Ishikawa (cell line): ENCODE data around the gene RBMS3.
A peak's percentile ranks its signal among the peaks of the same experiment; 100 is the strongest.

Experiments
- CEBPB ChIP-seq: IDR thresholded peaks from 2 replicates; pipeline ENCODE4 v1.6.1; 2012
- CREB1 ChIP-seq: IDR thresholded peaks from 2 replicates; pipeline ENCODE4 v1.6.1; 2012; ENCODE audit warnings: low read depth
- EGR1 ChIP-seq: IDR thresholded peaks from 2 replicates; pipeline ENCODE4 v1.6.1; 2012
- EP300 ChIP-seq: IDR thresholded peaks from 2 replicates; pipeline ENCODE4 v1.6.1; 2012; ENCODE audit warnings: borderline replicate concordance
- FOXM1 ChIP-seq: IDR thresholded peaks from 2 replicates; pipeline ENCODE4 v1.6.1; 2012; ENCODE audit warnings: low read depth, borderline replicate concordance
- NFIC ChIP-seq: IDR thresholded peaks from 2 replicates; pipeline ENCODE4 v1.6.1; 2012
- RAD21 ChIP-seq: IDR thresholded peaks from 2 replicates; pipeline ENCODE4 v1.6.1; 2012; ENCODE audit warnings: low read depth
- TAF1 ChIP-seq: IDR thresholded peaks from 2 replicates; pipeline ENCODE4 v1.6.1; 2012; ENCODE audit warnings: low read depth, mild to moderate bottlenecking
- TCF12 ChIP-seq: IDR thresholded peaks from 2 replicates; pipeline ENCODE4 v1.6.1; 2012; ENCODE audit warnings: low read depth
- TEAD4 ChIP-seq: IDR thresholded peaks from 2 replicates; pipeline ENCODE4 v1.6.1; 2012
- USF1 ChIP-seq: IDR thresholded peaks from 2 replicates; pipeline ENCODE4 v1.6.1; 2012
- YY1 ChIP-seq: IDR thresholded peaks from 2 replicates; pipeline ENCODE4 v1.6.1; 2012; ENCODE audit warnings: low read depth
- ZBTB7A ChIP-seq: IDR thresholded peaks from 2 replicates; pipeline ENCODE4 v1.6.1; 2012; ENCODE audit warnings: low read depth
- TF ChIP-seq, protein P1 (sequence below): IDR thresholded peaks from 2 replicates; pipeline ENCODE4 v1.6.1; 2012; ENCODE audit warnings: low read depth, mild to moderate bottlenecking
- TF ChIP-seq, protein P2 (sequence below): IDR thresholded peaks from 2 replicates; pipeline ENCODE4 v1.6.1; 2012

RBMS3 gene

DNA sequence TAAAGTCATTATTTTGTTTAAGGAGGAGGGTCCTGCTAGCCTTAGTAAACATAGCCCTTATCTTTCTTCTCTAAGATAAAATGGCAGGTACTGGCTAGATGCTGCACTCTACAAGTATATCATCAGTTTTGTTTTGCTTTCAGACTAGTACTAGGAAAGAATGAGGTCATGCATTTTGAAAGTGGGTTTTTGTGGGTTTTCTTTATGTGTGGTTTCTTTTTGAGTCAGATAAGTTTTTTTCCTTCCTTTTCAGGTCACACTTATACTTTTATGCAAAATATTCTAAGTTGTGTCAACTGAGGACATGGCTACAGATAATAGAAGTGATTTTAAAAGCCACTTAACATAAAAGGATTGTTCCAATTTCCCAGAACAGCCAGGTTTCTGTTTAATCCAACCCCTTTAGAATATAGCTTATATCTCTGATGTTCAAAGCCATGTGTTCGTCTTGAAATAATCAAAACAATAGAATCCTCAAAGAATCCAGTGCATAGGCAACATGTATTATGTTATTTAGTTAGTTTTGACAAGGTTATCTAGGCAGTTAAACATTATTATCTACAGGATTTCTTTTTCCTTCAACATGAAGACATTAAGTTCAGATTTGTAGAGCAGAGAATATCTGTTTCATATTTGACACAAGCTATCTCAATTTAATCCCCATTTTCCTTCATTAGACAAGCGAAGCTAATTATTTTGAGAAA, 406.2 kb downstream of the RBMS3 start:
- TF ChIP-seq NFIC: no peak
- no peak for TF ChIP-seq FOXM1
- no peak for TF ChIP-seq ZBTB7A
- TF ChIP-seq, protein P1, sequence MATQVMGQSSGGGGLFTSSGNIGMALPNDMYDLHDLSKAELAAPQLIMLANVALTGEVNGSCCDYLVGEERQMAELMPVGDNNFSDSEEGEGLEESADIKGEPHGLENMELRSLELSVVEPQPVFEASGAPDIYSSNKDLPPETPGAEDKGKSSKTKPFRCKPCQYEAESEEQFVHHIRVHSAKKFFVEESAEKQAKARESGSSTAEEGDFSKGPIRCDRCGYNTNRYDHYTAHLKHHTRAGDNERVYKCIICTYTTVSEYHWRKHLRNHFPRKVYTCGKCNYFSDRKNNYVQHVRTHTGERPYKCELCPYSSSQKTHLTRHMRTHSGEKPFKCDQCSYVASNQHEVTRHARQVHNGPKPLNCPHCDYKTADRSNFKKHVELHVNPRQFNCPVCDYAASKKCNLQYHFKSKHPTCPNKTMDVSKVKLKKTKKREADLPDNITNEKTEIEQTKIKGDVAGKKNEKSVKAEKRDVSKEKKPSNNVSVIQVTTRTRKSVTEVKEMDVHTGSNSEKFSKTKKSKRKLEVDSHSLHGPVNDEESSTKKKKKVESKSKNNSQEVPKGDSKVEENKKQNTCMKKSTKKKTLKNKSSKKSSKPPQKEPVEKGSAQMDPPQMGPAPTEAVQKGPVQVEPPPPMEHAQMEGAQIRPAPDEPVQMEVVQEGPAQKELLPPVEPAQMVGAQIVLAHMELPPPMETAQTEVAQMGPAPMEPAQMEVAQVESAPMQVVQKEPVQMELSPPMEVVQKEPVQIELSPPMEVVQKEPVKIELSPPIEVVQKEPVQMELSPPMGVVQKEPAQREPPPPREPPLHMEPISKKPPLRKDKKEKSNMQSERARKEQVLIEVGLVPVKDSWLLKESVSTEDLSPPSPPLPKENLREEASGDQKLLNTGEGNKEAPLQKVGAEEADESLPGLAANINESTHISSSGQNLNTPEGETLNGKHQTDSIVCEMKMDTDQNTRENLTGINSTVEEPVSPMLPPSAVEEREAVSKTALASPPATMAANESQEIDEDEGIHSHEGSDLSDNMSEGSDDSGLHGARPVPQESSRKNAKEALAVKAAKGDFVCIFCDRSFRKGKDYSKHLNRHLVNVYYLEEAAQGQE: no peak
- TF ChIP-seq CEBPB: no peak
- no peak for TF ChIP-seq TEAD4
- TF ChIP-seq RAD21: no peak
- TF ChIP-seq EGR1: no peak
- TF ChIP-seq USF1: no peak
- TF ChIP-seq YY1: no peak
- no peak for TF ChIP-seq TAF1

GRCh38 chr3:29690686-29691353, 409.9 kb downstream of the RBMS3 start:
- TF ChIP-seq TCF12: no peak

DNA sequence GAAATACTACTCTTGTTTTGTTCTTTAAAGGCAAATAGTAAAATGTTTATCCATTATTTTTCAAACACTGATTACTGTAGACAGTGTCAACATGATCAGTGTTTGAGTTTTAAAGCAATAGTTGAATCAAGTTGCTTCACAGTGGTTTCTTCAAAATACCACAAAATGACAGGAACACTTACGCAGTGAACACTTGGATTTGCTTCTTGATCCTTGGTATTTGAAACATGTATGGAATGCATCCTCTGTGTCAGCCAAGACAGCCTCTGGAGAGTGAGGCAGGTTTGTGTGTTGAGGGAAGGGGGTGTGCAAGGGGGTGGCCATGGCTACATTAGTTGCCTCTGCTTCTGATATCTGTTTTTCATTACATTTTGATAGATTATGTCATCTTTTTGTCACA, 413.0 kb downstream of the RBMS3 start:
- TF ChIP-seq EGR1: no peak
- TF ChIP-seq, protein P1: no peak
- no peak for TF ChIP-seq USF1
- TF ChIP-seq EP300: peak; percentile 95
- TF ChIP-seq FOXM1: peak; percentile 90; the same call in 1 of the 2 replicates
- TF ChIP-seq TAF1: no peak
- no peak for TF ChIP-seq CREB1
- TF ChIP-seq, protein P2, sequence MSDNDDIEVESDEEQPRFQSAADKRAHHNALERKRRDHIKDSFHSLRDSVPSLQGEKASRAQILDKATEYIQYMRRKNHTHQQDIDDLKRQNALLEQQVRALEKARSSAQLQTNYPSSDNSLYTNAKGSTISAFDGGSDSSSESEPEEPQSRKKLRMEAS: peak; percentile 56
- peak; percentile 76 for TF ChIP-seq CEBPB
- 0 out of 2 replicates have a peak, but pooled peaks have one; percentile 38 for TF ChIP-seq ZBTB7A
- peak; percentile 85 for TF ChIP-seq NFIC
- peak; percentile 10; the same call in 1 of the 2 replicates for TF ChIP-seq RAD21
- peak; percentile 88 for TF ChIP-seq TCF12
- TF ChIP-seq YY1: peak; percentile 40; the same call in 1 of the 2 replicates
- TF ChIP-seq TEAD4: peak; percentile 100

DNA sequence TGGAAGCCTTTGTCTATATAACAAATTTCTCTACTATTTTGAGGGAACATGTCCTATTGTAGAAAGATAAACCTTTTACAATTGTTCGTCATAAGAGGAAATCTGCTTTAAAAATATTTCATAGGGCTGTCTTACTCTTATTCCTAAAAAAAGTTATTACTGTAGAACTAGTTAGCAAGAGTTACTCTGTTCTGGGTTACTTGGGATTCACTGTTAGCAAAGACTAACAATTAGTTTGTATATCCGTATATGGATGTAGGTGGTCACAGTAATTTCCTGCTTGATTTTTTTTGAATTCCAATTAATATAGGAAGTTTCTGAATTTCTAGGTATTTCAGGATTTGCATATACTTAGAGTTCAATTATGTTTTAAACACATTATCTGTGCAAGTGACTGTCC, 413.5 kb downstream of the RBMS3 start:
- TF ChIP-seq TEAD4 (no peak), USF1 (no peak), FOXM1 (no peak), NFIC (no peak), YY1 (no peak), CREB1 (no peak), EP300 (no peak), CEBPB (no peak), TAF1 (no peak), ZBTB7A (no peak), EGR1 (no peak), RAD21 (no peak), TCF12 (no peak)
- TF ChIP-seq, protein P2: no peak
- TF ChIP-seq, protein P1: no peak
